Measurements from ENCODE around the gene SLC7A1.

SLC7A1 gene

DNA sequence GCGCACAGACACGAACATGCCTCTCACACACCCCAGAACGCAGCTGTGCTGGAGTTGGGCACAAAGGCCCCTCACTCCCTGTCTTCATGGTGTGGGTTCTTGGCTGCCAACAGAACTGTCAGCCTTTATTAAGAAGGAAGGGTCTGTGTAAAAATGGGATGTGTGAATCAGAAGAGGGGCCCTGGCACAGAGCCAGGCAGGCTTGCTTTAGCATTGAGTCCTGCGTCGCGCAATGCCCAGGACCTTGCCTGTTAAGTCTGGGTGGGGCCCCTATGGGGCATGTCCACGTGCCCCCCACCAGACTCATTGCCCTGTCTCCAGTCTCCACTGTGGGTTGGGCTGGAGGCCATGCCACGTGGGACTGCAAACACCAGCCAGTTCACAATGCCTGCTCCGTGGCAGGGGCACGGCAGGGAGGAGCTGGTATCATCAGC is 84.8 kb downstream of the SLC7A1 start:
- DNase-seq (ENCODE audit: low spot score): no peak

DNA sequence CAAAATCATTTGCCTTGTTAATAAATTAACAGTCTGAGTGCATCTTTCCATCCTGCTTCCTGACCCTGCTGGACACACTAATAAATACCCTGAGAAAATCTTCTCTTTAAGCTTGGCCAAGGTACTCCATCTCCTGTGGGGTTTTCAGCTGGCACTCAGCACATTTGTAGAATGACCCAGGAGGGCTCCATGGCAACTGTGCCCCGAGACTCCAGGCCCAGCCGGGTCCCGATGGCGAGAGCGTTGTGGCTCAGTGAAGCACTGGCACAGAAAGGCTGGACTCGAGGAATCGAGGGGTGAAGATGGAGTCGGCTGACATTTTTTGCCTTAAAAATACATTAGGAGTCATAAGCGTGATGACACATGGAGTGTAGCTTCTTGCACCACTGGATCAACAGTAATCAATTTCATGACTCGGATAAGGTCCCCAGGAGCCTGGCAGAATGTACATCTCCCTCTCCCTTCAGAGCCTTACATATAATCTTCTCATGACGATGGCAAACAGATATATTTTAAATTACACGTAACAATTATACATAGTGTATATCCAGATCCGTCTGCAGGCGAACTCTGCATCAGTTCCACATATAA is 85.4 kb downstream of the SLC7A1 start:
- DNase-seq (ENCODE audit: low spot score): no peak

DNA sequence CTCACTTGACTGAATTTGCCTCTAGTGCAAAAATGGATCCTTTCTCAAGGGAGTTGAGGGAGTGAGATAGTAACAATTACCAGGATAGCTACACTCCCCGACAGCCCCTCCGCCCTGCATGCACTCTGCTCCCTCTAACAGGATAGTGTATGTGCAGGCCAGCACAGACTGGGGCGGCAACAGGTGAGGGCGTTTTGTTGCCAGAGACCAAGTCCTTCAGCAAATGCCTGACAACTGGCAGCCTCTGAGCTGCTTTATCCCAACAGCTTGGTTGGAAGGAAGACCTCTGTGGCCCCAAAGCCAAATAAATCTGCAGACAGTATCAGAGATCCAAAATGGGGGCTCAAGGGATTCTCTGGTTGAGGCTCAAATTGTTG is 86.6 kb downstream of the SLC7A1 start:
- no peak for DNase-seq (ENCODE audit: low spot score)

DNA sequence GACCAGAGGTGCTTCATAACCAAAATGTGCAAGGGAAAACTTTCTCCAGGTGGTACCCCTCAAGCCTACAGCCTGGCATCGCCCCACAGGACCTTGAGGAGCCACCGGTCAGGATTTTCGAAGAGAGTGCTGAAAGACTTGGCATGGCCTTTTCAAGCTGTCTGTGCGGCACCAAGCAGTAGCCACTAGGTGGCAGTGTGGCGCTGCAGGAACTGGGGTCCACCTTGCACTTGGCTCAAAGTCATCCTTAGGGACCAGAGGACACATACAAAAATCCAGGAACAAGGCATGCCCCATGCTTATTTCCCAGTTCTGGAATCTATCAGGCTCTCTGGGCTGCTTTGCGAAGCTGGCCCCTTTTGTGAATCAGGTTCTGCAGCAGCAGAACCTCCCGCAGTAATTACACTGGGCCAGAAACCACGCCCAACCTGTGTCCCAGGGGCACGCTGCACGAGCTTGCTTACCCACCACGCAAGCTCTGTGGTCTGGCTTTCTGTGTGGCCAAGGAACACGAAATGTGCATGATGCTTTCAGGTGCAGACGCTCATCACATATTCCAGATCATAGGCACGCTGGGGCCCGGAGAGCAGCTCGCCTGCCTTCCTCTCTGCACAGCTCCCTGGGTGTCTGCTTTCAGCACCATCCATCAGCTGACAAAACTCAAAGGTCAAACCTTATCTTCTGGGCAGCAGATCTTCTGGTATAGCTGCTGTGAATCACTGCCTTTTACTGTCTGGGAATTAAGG is 87.2 kb downstream of the SLC7A1 start:
- DNase-seq (ENCODE audit: low spot score): peak; percentile 87

DNA sequence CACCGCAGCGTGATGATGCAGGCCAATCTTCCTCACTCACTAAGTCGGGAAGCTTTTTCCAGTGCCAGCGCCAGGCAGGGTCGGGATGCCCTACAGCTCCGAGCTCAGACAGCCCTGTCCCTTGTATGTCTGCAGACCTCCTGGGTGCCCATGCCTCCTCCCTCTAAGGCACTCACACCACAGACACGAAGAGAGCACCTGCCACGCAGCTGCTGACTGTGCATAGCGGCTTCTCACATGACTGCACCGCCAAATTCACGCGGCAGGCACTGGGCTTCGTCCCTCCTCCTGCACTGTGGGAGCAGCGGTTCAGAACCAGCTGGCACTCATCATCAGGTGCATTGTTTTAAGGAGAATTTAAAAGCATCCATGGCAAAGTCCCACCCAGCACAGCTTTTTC is 88.1 kb downstream of the SLC7A1 start:
- DNase-seq (ENCODE audit: low spot score): no peak

DNA sequence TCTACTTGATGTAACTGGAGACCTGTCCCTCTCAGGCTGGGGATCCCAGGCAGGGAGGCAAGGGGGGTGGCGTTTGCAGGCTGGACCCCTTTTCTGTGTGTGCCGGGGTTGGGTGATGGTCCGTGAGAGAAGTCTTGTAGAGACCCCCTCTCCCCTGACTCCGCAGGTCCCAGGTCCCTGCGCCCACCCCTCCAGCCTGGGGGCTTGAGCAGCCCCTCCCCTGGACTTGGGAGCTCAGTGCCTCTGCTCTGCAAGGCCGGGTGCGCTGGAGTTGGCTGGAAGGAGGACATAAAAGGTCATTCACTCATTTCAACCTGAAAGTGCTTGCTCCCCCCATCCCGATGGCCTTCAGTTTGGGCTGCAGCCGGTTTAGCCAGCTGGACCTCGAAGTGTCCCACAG is 89.5 kb downstream of the SLC7A1 start:
- DNase-seq (ENCODE audit: low spot score): no peak

DNA sequence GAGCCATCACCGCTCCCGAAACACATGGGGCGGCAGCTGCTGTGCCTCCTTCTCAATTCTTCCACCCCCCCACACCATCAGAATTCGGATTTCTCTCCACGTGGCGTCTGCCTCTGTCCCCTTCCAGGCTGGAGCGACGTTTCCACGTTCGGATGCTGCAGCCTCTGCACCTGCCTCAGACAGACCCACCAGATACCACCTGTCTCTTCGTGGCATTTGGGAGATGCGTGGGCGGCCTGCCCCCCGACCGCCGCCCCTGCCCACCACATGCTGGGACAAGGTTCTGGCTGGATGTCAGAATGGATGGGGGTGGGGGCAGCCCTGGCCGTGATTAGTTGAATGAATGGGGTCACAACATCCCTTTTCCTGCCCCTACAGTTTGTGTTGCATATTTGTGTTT is 90.0 kb downstream of the SLC7A1 start:
- no peak for DNase-seq (ENCODE audit: low spot score)

DNA sequence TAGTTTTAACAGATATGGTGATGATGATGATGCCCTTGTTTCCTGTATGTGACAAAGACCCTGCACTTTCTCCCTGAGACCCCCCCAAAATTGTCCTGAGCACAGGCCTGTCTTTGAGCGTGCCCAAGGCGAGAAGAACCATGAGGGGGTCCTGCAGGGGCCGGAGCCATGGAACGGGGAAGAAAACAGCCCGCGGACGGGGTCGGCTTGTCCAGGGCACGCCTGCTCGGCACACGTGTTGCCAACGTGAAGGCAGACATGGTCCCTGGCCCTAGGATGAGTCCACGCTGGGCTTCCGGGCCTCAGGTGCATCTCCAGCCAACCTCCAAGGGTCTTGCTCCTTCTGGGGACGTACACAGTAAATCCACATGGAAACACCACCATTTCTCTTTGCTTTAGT is 90.8 kb downstream of the SLC7A1 start:
- no peak for DNase-seq (ENCODE audit: low spot score)

DNA sequence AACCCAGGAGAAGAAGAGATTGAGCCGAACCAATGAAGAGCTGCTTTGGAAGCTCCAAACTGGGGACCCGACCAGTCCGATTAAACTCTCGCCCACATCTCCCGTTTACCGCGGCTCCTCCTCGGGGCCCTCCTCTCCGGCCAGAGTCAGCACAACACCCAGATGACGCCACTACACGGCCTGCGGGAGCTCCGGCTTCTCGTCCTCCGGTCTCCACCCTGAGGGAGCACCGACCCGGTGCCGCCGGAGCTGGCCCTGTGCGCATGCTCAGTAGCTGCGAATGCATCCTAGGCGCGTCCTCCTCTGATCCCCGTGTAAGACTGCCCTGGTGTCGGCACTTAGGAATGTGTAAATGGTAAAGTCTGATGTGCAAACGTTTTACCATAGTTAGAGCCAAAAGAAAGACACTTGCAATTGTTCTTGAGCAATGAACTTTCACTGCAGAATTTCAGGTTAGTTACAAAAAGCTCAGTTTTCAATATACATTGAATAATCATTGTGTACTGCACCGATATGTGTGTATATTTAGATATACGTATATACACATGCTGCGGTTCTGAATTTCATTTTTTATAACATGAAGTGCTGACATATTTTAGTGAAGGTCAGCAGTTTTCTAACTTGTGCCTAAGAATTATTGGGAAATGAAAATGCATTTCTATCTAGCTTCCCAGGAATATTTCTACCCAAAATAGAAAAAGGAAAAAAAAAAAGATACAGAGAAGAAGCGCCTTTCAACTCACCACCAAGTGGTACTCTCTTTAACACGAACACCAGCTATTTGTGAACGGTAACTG is 92.2 kb downstream of the SLC7A1 start:
- DNase-seq (ENCODE audit: low spot score): peak; percentile 59

DNA sequence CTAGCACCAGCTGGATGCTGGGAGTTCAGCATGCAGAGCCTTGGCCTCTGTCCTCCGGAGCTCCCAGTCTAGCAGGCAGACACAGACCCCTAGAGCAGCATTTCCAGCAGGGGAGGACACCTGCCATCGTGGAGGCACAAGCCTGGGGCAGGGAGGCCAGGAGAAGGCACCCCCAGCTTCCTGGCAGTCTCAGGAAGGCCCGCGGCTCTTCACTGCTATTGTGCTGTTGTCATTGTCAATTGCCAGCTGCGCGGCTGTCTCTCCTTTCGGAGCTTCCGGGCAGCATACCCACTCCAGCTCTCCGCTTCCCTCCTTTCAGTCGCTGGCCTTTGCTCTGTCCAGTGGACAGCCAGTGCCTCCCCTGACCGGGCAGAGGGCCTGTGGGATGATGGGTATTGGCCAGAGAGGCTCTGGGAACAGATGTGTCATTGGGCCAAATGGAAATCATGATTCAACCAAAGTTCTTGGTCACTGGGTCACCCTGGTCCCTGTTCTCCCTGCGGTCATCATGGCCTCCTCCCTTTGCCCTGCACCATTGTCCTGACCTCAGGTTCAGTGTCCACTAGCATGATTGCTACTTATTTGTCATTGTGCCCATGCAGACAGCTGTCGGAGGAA is 93.0 kb downstream of the SLC7A1 start:
- DNase-seq (ENCODE audit: low spot score): no peak

DNA sequence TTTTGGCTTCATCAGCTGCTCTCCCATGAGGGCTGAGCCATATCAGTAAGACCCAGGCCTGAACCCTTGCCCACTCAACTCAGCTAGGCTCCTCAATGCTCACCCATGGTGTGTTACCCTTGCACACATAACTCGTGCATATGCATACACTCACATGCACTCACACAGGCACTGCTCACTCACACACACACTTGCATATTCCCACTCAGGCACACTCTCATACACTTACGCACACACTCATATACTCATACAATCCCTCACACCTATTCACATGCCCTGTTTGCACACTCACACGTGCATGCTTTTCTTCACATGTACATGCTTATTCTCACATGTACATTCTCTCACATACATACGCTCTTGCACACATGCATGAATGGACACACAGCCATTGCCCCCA is 93.8 kb downstream of the SLC7A1 start:
- DNase-seq (ENCODE audit: low spot score): no peak

DNA sequence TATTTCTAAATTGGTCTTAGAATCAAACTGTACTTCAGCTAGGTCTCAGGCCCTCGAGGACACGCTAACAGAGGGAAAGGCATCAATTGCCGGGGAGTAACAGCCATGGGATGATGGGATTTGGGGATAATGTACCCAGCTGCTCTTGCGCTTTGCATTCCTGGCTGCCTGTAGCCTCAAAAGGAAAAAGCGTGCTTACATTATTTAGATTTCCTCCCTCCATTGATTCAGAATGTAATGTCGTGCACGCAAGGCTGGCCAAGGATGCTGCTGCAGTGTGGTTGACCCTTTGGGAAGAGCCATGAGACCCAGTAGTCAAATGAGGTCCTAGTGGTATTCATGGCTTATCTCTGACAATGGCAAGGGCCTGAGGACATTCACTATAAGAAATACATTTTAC is 95.1 kb downstream of the SLC7A1 start:
- no peak for DNase-seq (ENCODE audit: low spot score)

DNA sequence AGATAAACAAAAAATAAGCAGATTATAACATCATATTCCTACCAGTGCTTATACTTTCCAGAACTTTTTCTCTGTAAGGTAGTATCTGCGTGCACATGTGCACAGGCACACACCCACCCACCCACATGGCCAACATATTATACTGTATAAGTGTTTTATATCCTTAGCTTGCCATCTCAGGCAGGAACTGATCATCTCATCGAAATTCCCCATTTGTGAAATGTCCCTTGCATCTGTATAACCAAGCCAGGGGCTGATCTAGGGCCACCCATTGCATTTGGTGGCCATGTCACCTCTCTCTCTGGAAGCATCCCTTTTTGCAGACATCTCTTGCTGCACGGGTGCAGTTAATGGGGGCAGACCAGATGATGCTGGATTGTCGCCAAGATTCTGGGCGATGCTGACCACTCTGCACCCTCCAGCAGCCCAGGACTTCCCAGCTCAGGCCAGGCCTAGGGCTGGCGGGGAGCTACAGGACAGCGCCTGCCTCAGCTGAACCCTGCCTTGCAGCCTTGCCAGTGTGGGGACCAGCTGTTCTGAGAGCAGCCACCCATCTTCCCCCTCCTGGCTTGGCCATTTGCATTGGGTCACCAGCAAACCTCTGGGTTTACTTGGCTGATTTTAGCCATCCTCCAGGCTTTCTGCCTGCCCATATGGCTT is 95.9 kb downstream of the SLC7A1 start:
- no peak for DNase-seq (ENCODE audit: low spot score)

DNA sequence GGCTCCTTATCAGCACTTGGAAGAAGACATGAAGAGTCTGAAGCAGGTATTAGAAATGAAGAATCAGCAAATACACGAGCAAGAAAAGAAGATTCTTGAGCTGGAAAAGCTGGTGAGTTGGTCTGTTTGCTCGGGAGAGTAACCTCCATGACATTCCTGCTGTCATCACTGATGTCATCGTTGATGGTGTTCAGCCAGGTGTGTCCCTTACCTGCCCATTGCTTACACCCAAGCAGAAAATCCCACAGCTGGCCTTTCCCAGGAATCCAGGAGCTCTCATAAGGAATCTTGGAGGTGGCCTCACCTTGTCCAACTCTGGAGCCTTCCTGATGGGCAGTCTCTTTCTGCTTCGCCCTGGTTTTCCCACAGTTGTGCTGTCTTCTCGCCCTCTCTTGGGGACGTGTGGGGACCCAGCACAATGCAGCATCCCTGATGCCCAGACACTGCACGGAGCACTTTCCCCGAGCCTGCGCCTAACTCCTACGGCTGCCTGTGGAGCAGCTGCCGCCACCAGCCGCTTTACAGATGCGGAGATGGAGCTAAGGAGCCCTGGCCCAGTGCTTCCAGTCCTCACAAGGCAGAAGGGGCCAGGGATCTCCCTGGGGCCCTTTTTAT is 97.0 kb downstream of the SLC7A1 start:
- DNase-seq (ENCODE audit: low spot score): no peak

DNA sequence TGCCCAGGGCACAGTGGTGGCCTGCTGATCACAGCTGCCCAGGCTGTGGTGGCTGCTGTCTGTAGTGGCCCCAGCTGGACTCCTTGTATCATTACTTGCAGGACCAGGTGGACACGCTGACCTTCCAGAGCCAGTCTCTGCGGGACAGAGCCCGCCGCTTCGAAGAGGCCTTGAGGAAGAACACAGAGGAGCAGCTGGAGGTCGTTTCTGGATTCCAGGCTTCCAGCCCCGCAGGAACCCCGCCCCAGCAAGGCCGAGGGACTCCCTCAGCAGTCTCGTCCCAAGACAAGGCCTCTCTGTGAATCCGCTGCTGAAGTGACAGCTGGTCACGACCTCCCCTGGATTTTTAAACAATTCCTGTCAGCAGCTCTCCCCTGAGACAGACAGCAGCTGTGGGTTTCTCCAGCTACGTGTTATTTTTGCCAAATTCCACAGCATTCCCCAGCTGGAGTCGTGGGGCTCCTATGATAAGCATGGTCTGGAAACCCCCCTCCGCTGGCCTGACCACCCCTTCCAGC is 98.3 kb downstream of the SLC7A1 start:
- no peak for DNase-seq (ENCODE audit: low spot score)

DNA sequence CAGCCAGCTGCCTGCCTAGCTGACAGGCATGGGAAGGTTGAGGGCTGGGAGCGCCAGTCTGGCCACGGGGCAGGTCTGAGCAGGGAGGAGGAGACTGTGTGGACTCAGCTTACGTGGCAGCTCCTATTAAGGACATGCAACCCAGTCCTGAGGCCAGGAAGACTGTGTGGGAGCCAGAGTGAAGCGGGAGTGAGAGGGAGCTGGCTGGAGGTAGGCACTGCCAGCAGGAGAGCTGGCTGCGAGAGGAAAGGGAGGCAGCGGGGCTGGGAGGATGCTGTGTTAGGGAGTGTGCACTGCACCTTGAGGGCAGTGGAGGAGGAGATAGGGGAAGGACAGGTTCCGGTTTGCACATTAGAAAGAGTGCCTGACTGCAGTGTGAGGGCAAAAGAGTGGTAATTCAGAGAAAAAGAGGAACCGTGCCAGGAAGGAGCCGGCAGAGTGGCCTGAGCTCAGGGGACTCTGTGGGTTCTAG is 99.2 kb downstream of the SLC7A1 start:
- no peak for DNase-seq (ENCODE audit: low spot score)

DNA sequence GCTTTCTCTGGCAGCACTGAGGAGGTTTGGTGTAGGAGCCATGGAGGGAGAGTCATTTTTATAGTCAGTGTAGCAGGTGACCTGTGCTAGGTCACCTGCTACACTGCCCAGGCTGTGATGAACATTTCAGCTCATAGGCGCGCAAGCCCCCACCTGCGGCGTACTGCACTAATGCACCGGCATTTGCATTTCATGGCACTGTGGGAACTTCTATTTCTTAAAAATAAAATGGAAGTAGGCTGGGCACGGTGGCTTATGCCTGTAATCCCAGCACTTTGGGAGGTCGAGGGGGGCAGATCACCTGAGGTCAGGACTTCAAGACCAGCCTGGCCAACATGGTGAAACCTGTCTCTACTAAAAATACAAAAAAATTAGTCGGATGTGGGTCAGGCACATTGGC is 101.0 kb downstream of the SLC7A1 start:
- DNase-seq (ENCODE audit: low spot score): no peak

DNA sequence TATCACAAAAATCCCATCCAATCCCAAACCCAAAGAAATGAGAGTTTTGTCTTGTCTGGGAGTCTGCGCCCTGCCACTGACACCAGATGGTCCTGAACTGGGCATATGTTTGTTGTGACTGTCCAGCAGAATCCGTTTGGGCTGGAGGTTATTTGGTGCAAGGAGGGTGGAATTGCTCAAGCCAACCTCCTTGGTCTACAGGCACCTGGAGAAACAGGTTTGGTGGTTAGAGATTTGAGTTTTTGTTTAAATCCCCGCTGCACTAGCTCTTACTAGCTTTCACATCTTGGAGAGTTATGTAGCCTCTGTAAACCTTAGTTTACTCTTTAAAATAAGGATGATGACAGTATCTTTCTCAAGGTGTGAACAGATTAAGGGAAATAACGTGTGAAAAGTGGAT is 101.7 kb downstream of the SLC7A1 start:
- no peak for DNase-seq (ENCODE audit: low spot score)

DNA sequence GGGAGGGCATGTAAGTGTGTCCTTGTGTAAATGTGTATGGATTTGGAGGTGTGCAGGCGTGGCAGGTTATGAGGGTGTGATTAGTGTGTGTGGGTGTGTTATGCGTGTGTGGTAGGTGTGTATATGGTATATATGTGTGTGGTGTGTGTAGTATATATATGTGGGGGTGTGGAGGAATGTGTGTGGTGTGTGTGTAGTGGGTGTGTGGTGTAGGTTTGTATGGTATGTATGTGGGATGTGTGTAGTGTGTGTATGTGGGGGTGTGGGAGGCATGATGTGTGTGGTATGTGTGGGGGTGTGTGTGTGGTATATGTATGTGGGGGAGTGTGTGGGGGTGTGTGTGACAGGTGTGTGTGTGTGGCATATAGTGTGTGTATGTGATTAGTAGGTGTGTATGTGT is 104.2 kb downstream of the SLC7A1 start:
- no peak for DNase-seq (ENCODE audit: low spot score)

DNA sequence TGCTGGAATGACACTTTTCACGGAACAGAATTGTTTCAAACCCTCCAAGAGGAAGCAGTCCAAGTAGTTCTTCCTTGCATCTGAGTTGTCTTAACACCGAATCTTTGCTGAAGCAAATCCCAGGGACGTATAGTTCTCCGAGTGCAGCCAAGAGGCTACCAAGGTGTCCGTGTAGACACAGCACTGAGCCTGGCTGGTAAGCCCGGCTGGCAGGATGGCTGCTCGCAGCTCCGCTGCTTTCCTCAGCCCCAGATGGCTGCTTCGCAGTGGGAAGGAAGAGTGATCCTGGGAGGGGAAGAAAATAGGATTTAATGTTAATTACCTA is 105.0 kb downstream of the SLC7A1 start:
- DNase-seq (ENCODE audit: low spot score): no peak

DNA sequence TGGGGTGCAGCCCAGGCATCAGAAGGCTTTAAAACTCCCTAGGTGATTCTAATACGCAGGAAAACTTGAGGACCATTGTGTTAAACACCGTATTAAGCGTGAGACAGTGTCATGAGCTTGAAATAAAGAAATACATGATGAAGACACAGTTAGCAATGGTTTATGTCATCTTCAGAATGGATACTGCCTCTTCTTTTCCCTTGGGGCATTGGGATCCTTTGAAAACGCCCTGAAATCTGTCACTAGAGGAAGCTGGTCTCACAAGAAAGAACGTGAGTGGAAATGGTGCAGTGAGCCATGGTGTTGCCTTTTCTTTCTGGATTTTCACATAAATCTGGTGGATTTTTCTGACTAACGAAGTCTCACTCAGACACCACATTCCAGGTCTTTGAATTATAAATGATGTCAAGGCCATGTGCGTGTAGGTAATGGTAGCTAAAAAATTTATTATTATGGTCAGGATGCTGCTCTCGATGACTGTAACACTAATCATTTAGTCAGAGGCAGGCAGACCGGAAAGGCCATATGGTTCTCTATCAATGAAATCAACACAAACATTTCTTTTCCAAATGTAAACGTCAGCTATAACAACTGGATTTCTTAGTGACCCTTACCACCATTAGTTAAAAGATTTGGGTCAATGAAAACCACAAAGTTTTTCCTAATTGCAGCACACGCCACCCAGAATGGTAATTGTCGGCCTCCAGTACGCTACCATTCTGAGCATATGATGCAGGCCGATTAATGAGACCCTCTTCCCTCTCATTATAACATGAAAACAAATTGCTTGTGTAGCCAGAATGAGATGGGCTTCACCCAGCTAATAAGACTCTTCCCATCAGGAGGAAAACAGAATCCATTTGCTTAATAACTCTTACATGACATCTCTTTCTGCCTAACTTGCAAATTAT is 105.6 kb downstream of the SLC7A1 start:
- DNase-seq (ENCODE audit: low spot score): no peak
